ENCODE measurements around the gene CATSPERD. TPM values are rescaled to one million over a fixed set of nuclear protein-coding genes. Genes with fewer than 3 reads are reported as not detected.

Gene CATSPERD
- total RNA-seq, 1 experiment from 2014 or later, result not detected

DNA sequence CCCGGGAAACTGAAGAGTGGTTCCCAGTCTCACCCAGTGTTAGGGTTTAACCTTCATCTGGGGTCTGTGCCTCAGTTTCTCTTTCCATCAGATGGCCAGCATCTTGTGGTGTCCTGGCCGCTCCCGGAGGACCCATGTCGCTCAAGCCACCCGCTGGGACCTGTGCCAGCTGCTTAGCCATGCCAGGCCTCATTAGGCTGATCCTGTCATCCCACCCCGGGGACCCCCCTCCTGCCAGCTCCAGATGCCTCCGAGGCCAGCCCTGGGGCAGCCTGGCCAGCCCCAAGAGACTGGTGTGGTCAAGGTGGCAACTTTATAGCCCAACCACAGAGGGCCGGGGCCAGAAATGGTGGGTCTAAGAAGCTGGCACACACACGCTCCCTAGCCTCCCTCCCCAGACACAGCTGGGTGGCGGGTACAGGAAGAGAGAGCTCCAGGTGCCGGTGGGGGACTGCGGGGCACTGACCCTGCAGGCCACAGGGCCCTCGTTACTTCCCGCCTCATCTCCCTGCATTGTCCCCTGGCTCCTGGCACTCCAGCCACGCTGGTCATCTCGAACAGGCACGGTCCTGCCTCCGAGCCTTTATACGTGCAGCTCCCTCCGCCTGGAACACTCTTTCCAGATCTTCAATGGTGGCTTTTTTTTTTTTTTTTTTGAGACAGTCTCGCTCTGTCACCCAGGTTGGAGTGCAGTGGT is 87.8 kb downstream of the CATSPERD start:
- peaks cover 16% of the 10 kb centered on the region for H3K36me3 Mint-ChIP-seq (ENCODE audit: insufficient read depth, unreplicated experiment)
- TF ChIP-seq, protein P1, sequence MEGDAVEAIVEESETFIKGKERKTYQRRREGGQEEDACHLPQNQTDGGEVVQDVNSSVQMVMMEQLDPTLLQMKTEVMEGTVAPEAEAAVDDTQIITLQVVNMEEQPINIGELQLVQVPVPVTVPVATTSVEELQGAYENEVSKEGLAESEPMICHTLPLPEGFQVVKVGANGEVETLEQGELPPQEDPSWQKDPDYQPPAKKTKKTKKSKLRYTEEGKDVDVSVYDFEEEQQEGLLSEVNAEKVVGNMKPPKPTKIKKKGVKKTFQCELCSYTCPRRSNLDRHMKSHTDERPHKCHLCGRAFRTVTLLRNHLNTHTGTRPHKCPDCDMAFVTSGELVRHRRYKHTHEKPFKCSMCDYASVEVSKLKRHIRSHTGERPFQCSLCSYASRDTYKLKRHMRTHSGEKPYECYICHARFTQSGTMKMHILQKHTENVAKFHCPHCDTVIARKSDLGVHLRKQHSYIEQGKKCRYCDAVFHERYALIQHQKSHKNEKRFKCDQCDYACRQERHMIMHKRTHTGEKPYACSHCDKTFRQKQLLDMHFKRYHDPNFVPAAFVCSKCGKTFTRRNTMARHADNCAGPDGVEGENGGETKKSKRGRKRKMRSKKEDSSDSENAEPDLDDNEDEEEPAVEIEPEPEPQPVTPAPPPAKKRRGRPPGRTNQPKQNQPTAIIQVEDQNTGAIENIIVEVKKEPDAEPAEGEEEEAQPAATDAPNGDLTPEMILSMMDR (IDR thresholded peaks at IDR 0.05; ENCODE audit: unreplicated experiment), result no peak
- no peaks in the 10 kb centered on the region for H3K27me3 Mint-ChIP-seq (ENCODE audit: unreplicated experiment)
- no peak for DNase-seq
- H3K27ac Mint-ChIP-seq (ENCODE audit: unreplicated experiment), result no peak overlapping the region
- H3K4me1 Mint-ChIP-seq (ENCODE audit: low read depth, unreplicated experiment), result no peaks in the 10 kb centered on the region
- no TSS peak for BruUV-seq (replicated peaks)
- intact Hi-C loops (cut with micrococcal nuclease; ENCODE audit: unreplicated experiment), result no loop called here
- CTCF ChIA-PET, result interaction anchor here (0.6 kb wide), 1 partner anchor 56 kb away, joined by 3 read pairs; no protein-coding TSS in a partner anchor
- H3K9me3 Mint-ChIP-seq (ENCODE audit: low read depth, unreplicated experiment), result no peaks in the 10 kb centered on the region
- no peak overlapping the region for H3K4me3 Mint-ChIP-seq (ENCODE audit: low read depth, unreplicated experiment)

DNA sequence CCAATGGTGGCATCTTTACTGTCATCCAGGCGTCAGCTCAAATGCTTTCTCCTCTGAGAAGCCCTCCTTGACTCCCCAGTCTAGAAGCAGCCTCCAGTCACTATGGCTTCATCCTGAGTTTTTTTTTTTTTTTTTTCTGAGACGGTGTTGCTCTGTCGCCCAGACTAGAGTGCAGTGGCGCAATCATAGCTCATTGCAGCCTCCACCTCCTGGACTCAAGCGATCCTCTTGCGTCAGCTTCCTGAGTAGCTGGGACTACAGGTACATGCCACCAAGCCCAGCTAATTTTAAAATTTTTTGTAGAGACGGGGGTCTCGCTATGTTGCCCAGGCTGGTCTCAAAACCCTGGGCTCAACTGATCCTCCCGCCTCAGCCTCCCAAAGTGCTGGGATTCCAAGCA is 88.6 kb downstream of the CATSPERD start:
- Mint-ChIP-seq H3K27ac (ENCODE audit: unreplicated experiment) (no peak overlapping the region), H3K27me3 (ENCODE audit: unreplicated experiment) (no peaks in the 10 kb centered on the region), H3K4me1 (ENCODE audit: low read depth, unreplicated experiment) (no peaks in the 10 kb centered on the region), H3K36me3 (ENCODE audit: insufficient read depth, unreplicated experiment) (peaks cover 12% of the 10 kb centered on the region), H3K9me3 (ENCODE audit: low read depth, unreplicated experiment) (no peaks in the 10 kb centered on the region), H3K4me3 (ENCODE audit: low read depth, unreplicated experiment) (no peak overlapping the region)
- intact Hi-C loops (cut with micrococcal nuclease; ENCODE audit: unreplicated experiment), result no loop called here
- no TSS peak for BruUV-seq (replicated peaks)
- CTCF ChIA-PET, result interaction anchor here (0.6 kb wide), 2 partner anchors 50 to 366 kb away, joined by 3 to 6 read pairs; no protein-coding TSS in a partner anchor
- no peak for DNase-seq
- TF ChIP-seq, protein P1 (IDR thresholded peaks at IDR 0.05; ENCODE audit: unreplicated experiment), result no peak

DNA sequence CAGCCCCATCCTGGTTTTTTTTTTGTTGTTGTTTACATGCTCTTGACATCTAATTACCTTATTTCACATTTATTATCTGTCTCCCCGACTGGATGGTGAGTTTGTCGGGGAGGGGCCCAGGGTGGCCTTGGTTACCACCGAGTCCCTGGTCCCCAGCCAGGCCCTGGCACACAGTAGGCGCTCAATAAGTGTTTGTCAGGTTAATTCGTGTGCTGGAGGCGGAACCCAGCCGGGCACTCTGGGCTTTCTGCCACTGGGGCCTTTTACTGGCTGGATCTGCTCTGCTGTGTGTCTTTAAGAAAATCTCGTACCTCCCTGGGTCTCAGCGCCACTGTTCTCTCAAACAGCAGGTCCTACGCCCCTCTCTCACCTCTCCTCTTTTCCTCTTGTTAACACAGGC is 89.0 kb downstream of the CATSPERD start:
- intact Hi-C loops (cut with micrococcal nuclease; ENCODE audit: unreplicated experiment), result no loop called here
- H3K36me3 Mint-ChIP-seq (ENCODE audit: insufficient read depth, unreplicated experiment), result peaks cover 8% of the 10 kb centered on the region
- H3K9me3 Mint-ChIP-seq (ENCODE audit: low read depth, unreplicated experiment), result no peaks in the 10 kb centered on the region
- no peak for DNase-seq
- TF ChIP-seq, protein P1 (IDR thresholded peaks at IDR 0.05; ENCODE audit: unreplicated experiment), result no peak
- CTCF ChIA-PET, result interaction anchor here (0.6 kb wide), 1 partner anchor 365 kb away, joined by 3 read pairs; no protein-coding TSS in a partner anchor
- H3K27ac Mint-ChIP-seq (ENCODE audit: unreplicated experiment), result no peak overlapping the region
- H3K4me3 Mint-ChIP-seq (ENCODE audit: low read depth, unreplicated experiment), result no peak overlapping the region
- no TSS peak for BruUV-seq (replicated peaks)
- H3K27me3 Mint-ChIP-seq (ENCODE audit: unreplicated experiment), result no peaks in the 10 kb centered on the region
- H3K4me1 Mint-ChIP-seq (ENCODE audit: low read depth, unreplicated experiment), result no peaks in the 10 kb centered on the region

DNA sequence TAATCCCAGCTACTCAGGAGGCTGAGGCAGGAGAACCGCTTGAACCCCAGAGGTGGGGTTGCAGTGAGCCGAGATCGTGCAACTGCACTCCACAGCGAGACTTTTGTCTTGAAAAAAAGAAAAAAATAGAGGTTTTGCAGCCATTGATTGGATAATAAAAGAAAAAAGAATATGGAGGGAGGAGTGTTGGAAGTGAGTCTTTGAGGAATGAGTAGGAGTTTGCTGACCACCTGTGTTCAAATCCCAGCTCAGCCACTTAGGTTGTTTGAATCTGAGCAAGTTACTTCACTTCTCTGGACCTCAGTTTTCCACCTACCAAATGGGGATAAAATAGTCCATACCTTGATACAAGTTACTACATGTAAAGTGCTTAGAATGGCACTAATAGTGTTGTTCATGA is 90.7 kb downstream of the CATSPERD start:
- no peak overlapping the region for H3K27ac Mint-ChIP-seq (ENCODE audit: unreplicated experiment)
- no peaks in the 10 kb centered on the region for H3K36me3 Mint-ChIP-seq (ENCODE audit: insufficient read depth, unreplicated experiment)
- H3K4me3 Mint-ChIP-seq (ENCODE audit: low read depth, unreplicated experiment), result no peak overlapping the region
- TF ChIP-seq, protein P1 (IDR thresholded peaks at IDR 0.05; ENCODE audit: unreplicated experiment), result no peak
- CTCF ChIA-PET, result no interaction called here
- intact Hi-C loops (cut with micrococcal nuclease; ENCODE audit: unreplicated experiment), result no loop called here
- DNase-seq, result no peak
- BruUV-seq (replicated peaks), result no TSS peak
- no peaks in the 10 kb centered on the region for H3K4me1 Mint-ChIP-seq (ENCODE audit: low read depth, unreplicated experiment)
- no peaks in the 10 kb centered on the region for H3K9me3 Mint-ChIP-seq (ENCODE audit: low read depth, unreplicated experiment)
- no peaks in the 10 kb centered on the region for H3K27me3 Mint-ChIP-seq (ENCODE audit: unreplicated experiment)

Data from Calu3 (cell line).